Neural cell (in vitro differentiated cells): ENCODE data around the gene ATP8B2. TPM values are rescaled to one million over a fixed set of nuclear protein-coding genes. Genes with fewer than 3 reads are reported as not detected.
"Not testable (repeated sequence)": the region's sequence is repeated elsewhere in the genome, so short reads cannot be mapped to it uniquely, and the experiment has no call there.

Experiments
- H2AFZ ChIP-seq: fragments of 200-600, 300-800 bp; sonication (generic), shearing (Covaris generic); 2 replicates; pipeline ENCODE4 v1.6.0; 2014; ENCODE audit warnings: low read depth, mild to moderate bottlenecking, antibody characterized with exemption, low read length, moderate library complexity
- H3F3A ChIP-seq: fragments of 200-600 bp; shearing (Covaris generic); 2 replicates; pipeline ENCODE4 v1.6.1; 2016; ENCODE audit warnings: mild to moderate bottlenecking, moderate library complexity, mixed read lengths, antibody characterized with exemption, low read length; ENCODE audit not compliant: insufficient read depth, poor library complexity, severe bottlenecking
- H3K27ac ChIP-seq: fragments of 200-600, 300-800 bp; sonication (generic), shearing (Covaris generic); 2 replicates; pipeline ENCODE4 v1.5.1; 2014; ENCODE audit warnings: mild to moderate bottlenecking, low read length, moderate library complexity
- H3K27me3 ChIP-seq: fragments of 300-800, 200-600 bp; sonication (generic), shearing (Covaris generic); 2 replicates; pipeline ENCODE4 v1.6.0; 2014; ENCODE audit warnings: mild to moderate bottlenecking, low read depth, low read length, moderate library complexity; ENCODE audit not compliant: insufficient read depth
- H3K36me3 ChIP-seq: fragments of 300-800, 200-600 bp; sonication (generic), shearing (Covaris generic); 2 replicates; pipeline ENCODE4 v1.5.1; 2014; ENCODE audit warnings: mild to moderate bottlenecking, antibody characterized with exemption, low read length, moderate library complexity; ENCODE audit not compliant: insufficient read depth
- H3K4me2 ChIP-seq: fragments of 300-800, 200-600 bp; sonication (generic), shearing (Covaris generic); 2 replicates; pipeline ENCODE4 v1.6.0; 2014; ENCODE audit warnings: mild to moderate bottlenecking, low read length
- H3K4me3 ChIP-seq: fragments of 300-800, 200-600 bp; sonication (generic), shearing (Covaris generic); 2 replicates; pipeline ENCODE4 v1.5.1; 2014; ENCODE audit warnings: mild to moderate bottlenecking, low read length, moderate library complexity
- H3K79me2 ChIP-seq: fragments of 200-600 bp; shearing (Covaris generic); replicated peaks from 2 replicates; pipeline ENCODE4 v1.6.0; 2014; ENCODE audit warnings: mild to moderate bottlenecking, low read length, moderate library complexity; ENCODE audit not compliant: insufficient read depth
- H3K9ac ChIP-seq: fragments of 300-800, 200-600 bp; sonication (generic), shearing (Covaris generic); 2 replicates; pipeline ENCODE4 v1.6.1; 2016; ENCODE audit warnings: mild to moderate bottlenecking, low read length, mixed read lengths
- H3K9me2 ChIP-seq: fragments of 200-600 bp; shearing (Covaris generic); 2 replicates; pipeline ENCODE4 v1.6.1; 2016; ENCODE audit warnings: mild to moderate bottlenecking, low read length, mixed read lengths; ENCODE audit not compliant: insufficient read depth
- H3K9me3 ChIP-seq: fragments of 200-600, 300-800 bp; sonication (generic), shearing (Covaris generic); 2 replicates; pipeline ENCODE4 v1.6.1; 2016; ENCODE audit warnings: mild to moderate bottlenecking, mixed run types, low read length, moderate library complexity, mixed read lengths
- H4K20me1 ChIP-seq: fragments of 200-600 bp; shearing (Covaris generic); 2 replicates; pipeline ENCODE4 v1.6.1; 2016; ENCODE audit warnings: mild to moderate bottlenecking, mixed run types; ENCODE audit not compliant: insufficient read depth
- CTCF ChIP-seq: fragments of 450-650 bp; IDR thresholded peaks from 2 replicates; pipeline ENCODE4 v1.5.1; 2014; ENCODE audit warnings: antibody characterized with exemption, mild to moderate bottlenecking, moderate library complexity; ENCODE audit not compliant: poor library complexity, severe bottlenecking
- EP300 ChIP-seq: fragments of 450-650 bp; conservative IDR thresholded peaks from 2 replicates; pipeline ENCODE4 v1.6.1; 2014; ENCODE audit warnings: antibody characterized with exemption, mild to moderate bottlenecking, moderate library complexity; ENCODE audit not compliant: poor library complexity, severe bottlenecking
- EZH2 ChIP-seq: fragments of 200-600, 300-800 bp; shearing (Covaris generic), sonication (generic); IDR thresholded peaks from 2 replicates; pipeline ENCODE4 v1.6.1; 2014; ENCODE audit warnings: antibody characterized with exemption, low read length, borderline replicate concordance, mild to moderate bottlenecking; ENCODE audit not compliant: insufficient read depth, poor library complexity, severe bottlenecking
- MXI1 ChIP-seq: fragments of 450-650 bp; conservative IDR thresholded peaks from 2 replicates; pipeline ENCODE4 v1.6.1; 2014; ENCODE audit warnings: antibody characterized with exemption, mild to moderate bottlenecking; ENCODE audit not compliant: poor library complexity, severe bottlenecking
- POLR2AphosphoS5 ChIP-seq: IDR thresholded peaks from 2 replicates; pipeline ENCODE4 v1.6.1; 2012
- RAD21 ChIP-seq: fragments of 450-650 bp; conservative IDR thresholded peaks from 2 replicates; pipeline ENCODE4 v1.6.1; 2014; ENCODE audit warnings: antibody characterized with exemption, mild to moderate bottlenecking, moderate library complexity
- REST ChIP-seq: IDR thresholded peaks from 2 replicates; pipeline ENCODE4 v1.6.1; 2012; ENCODE audit warnings: borderline replicate concordance
- SMC3 ChIP-seq: fragments of 450-650 bp; conservative IDR thresholded peaks from 2 replicates; pipeline ENCODE4 v1.6.1; 2014; ENCODE audit warnings: antibody characterized with exemption, mild to moderate bottlenecking, moderate library complexity; ENCODE audit not compliant: poor library complexity
- TAF1 ChIP-seq: IDR thresholded peaks from 2 replicates; pipeline ENCODE4 v1.6.1; 2012; ENCODE audit warnings: low read depth
- polyA plus RNA-seq: library from polyadenylated mRNA; depleted of rRNA; stranded (reverse); fragments of >200 nt; gene quantifications from 2 replicates; pipeline ENCODE4 v1.2.3, GENCODE V29; 2014

Gene ATP8B2
- polyA plus RNA-seq, 1 donor from 2014 or later, result 71.3 TPM

GRCh38 chr1:154313066-154313356 is 12.3 kb upstream of the ATP8B2 start:
- no peaks in the 10 kb centered on the region for H3K36me3 ChIP-seq
- no peak overlapping the region for H3K4me2 ChIP-seq
- H3K9ac ChIP-seq, result no peak overlapping the region
- no peaks in the 10 kb centered on the region for H3K9me3 ChIP-seq
- TF ChIP-seq MXI1 (no peak), SMC3 (no peak), TAF1 (no peak), EZH2 (no peak), EP300 (no peak), RAD21 (no peak), POLR2AphosphoS5 (no peak), CTCF (no peak), REST (no peak)
- H3K4me3 ChIP-seq, result no peak overlapping the region
- H2AFZ ChIP-seq, result no peak overlapping the region
- no peaks in the 10 kb centered on the region for H3K27me3 ChIP-seq
- H3F3A ChIP-seq, result no peaks in the 10 kb centered on the region
- no peaks in the 10 kb centered on the region for H3K79me2 ChIP-seq
- no peaks in the 10 kb centered on the region for H3K9me2 ChIP-seq
- H4K20me1 ChIP-seq, result no peaks in the 10 kb centered on the region
- H3K27ac ChIP-seq, result no peak overlapping the region

GRCh38 chr1:154314226-154314625 is 11.1 kb upstream of the ATP8B2 start:
- not testable (repeated sequence) for H3K79me2 ChIP-seq, H3K9ac ChIP-seq, H2AFZ ChIP-seq, H3K36me3 ChIP-seq, H3K4me3 ChIP-seq, H3K27me3 ChIP-seq, H3K27ac ChIP-seq, H3K4me2 ChIP-seq, H4K20me1 ChIP-seq, H3F3A ChIP-seq, H3K9me3 ChIP-seq, H3K9me2 ChIP-seq

GRCh38 chr1:154316704-154317103 is 8.6 kb upstream of the ATP8B2 start:
- Histone ChIP-seq H3K4me3 (no peak overlapping the region), H3K9ac (no peak overlapping the region), H3K4me2 (no peak overlapping the region), H3K27me3 (no peaks in the 10 kb centered on the region), H3K79me2 (no peaks in the 10 kb centered on the region), H3K9me2 (no peaks in the 10 kb centered on the region), H2AFZ (no peak overlapping the region), H3K9me3 (no peaks in the 10 kb centered on the region), H3F3A (no peaks in the 10 kb centered on the region), H3K27ac (no peak overlapping the region), H4K20me1 (no peaks in the 10 kb centered on the region), H3K36me3 (no peaks in the 10 kb centered on the region)
- TF ChIP-seq MXI1, result no peak
- TF ChIP-seq RAD21, result no peak
- no peak for TF ChIP-seq SMC3
- TF ChIP-seq CTCF, result no peak
- no peak for TF ChIP-seq EP300
- no peak for TF ChIP-seq EZH2
- no peak for TF ChIP-seq REST
- no peak for TF ChIP-seq POLR2AphosphoS5
- no peak for TF ChIP-seq TAF1
